ENCODE results near the gene IL22RA1. TPM values are rescaled to one million over a fixed set of nuclear protein-coding genes. Genes with fewer than 3 reads are reported as not detected.
A peak's percentile ranks its signal among the peaks of the same experiment; 100 is the strongest.

IL22RA1 gene
- total and polyA plus RNA-seq, 9 of the 15 experiments (the other 6 are each of a cell fraction or from before 2014, with no cell fraction given), result not detected

GRCh38 chr1:24130385-24130784 is 12.6 kb downstream of the IL22RA1 start:
- FAIRE-seq (no peak), DNase-seq (ENCODE audit: extremely low read depth in 1 of 4, low spot score in 3 of 4) (no peak), ATAC-seq (no peak)
- H3K9me3 ChIP-seq (replicated peaks; ENCODE audit: control insufficient read depth, insufficient read depth, low read depth, low read length), result no peaks in the 10 kb centered on the region
- 0% methylated on average over 3 of the region's 3 CpGs for WGBS (ENCODE audit: insufficient coverage, low coverage, missing lambda C conversion rate)
- H3K9ac ChIP-seq (ENCODE audit: insufficient read depth in 1 of 2, low read depth in 2 of 2, low read length in 2 of 2), result no peak overlapping the region
- no peaks in the 10 kb centered on the region for H4K20me1 ChIP-seq (replicated peaks; ENCODE audit: control insufficient read depth, insufficient read depth, low read length)
- H3K36me3 ChIP-seq (ENCODE audit: control insufficient read depth, insufficient read depth, low read length), result no peaks in the 10 kb centered on the region
- ChIA-PET POLR2A (no interaction called here), CTCF (ENCODE audit: low intra/inter-chr PET ratio) (interaction anchor here (0.7 kb wide), 1 partner anchor 830 kb away, joined by 3 read pairs; no protein-coding TSS in a partner anchor)
- peaks cover 14 to 19% of the 10 kb centered on the region in 2 experiments; a peak in 4 of 5 replicates for H3K27me3 ChIP-seq (ENCODE audit: control insufficient read depth in 2 of 2, insufficient read depth in 2 of 2, low read length in 2 of 2)
- no TSS peak for BruUV-seq (replicated peaks)
- no peak for TF ChIP-seq BRD9 (IDR thresholded peaks at IDR 0.05; ENCODE audit: low read depth, partially characterized antibody)
- TF ChIP-seq NFIC (IDR thresholded peaks at IDR 0.05), result 0 out of 2 replicates have a peak, but pooled peaks have one; percentile 5
- no peak overlapping the region for H3K4me3 ChIP-seq
- no peak overlapping the region for H2AFZ ChIP-seq (ENCODE audit: low read depth, low read length)
- no peaks in the 10 kb centered on the region for H3K9me1 ChIP-seq (ENCODE audit: control insufficient read depth, insufficient read depth, low read length)
- H3K4me1 ChIP-seq (replicated peaks in 1 of 2; ENCODE audit: control insufficient read depth in 2 of 2, insufficient read depth in 2 of 2, low read length in 2 of 2), result no peaks in the 10 kb centered on the region
- no peaks in the 10 kb centered on the region for H3K79me2 ChIP-seq (ENCODE audit: control insufficient read depth, insufficient read depth, low read length)
- H3K4me2 ChIP-seq (ENCODE audit: insufficient read depth, low read length), result no peak overlapping the region
- H3K27ac ChIP-seq (ENCODE audit: extremely low read depth, low read depth, low read length), result no peak overlapping the region
- in situ Hi-C loops (cut with MboI), result no loop called here
- intact Hi-C loops (cut with micrococcal nuclease), result no loop called here

GRCh38 chr1:24127801-24128363 is 15.1 kb downstream of the IL22RA1 start:
- H4K20me1 ChIP-seq (replicated peaks; ENCODE audit: control insufficient read depth, insufficient read depth, low read length), result peaks cover 3% of the 10 kb centered on the region; the same call in 1 of the 2 replicates
- H3K9me3 ChIP-seq (replicated peaks; ENCODE audit: control insufficient read depth, insufficient read depth, low read depth, low read length), result no peaks in the 10 kb centered on the region
- in situ Hi-C loops (cut with MboI), result no loop called here
- ChIA-PET POLR2A (no interaction called here), CTCF (ENCODE audit: low intra/inter-chr PET ratio) (no interaction called here)
- no peaks in the 10 kb centered on the region for H3K4me1 ChIP-seq (replicated peaks in 1 of 2; ENCODE audit: control insufficient read depth in 2 of 2, insufficient read depth in 2 of 2, low read length in 2 of 2)
- H3K4me2 ChIP-seq (ENCODE audit: insufficient read depth, low read length), result no peak overlapping the region
- no peak overlapping the region for H2AFZ ChIP-seq (ENCODE audit: low read depth, low read length)
- no peaks in the 10 kb centered on the region for H3K9me1 ChIP-seq (ENCODE audit: control insufficient read depth, insufficient read depth, low read length)
- ATAC-seq (no peak), DNase-seq (ENCODE audit: extremely low read depth in 1 of 4, low spot score in 3 of 4) (no peak), FAIRE-seq (no peak)
- peaks cover 6 to 21% of the 10 kb centered on the region in 2 experiments; a peak in 4 of 5 replicates for H3K27me3 ChIP-seq (ENCODE audit: control insufficient read depth in 2 of 2, insufficient read depth in 2 of 2, low read length in 2 of 2)
- H3K4me3 ChIP-seq, result no peak overlapping the region
- H3K9ac ChIP-seq (ENCODE audit: insufficient read depth in 1 of 2, low read depth in 2 of 2, low read length in 2 of 2), result no peak overlapping the region
- no TSS peak for BruUV-seq (replicated peaks)
- intact Hi-C loops (cut with micrococcal nuclease), result no loop called here
- no peak for TF ChIP-seq ARNT (IDR thresholded peaks at IDR 0.05)
- TF ChIP-seq, protein P1, sequence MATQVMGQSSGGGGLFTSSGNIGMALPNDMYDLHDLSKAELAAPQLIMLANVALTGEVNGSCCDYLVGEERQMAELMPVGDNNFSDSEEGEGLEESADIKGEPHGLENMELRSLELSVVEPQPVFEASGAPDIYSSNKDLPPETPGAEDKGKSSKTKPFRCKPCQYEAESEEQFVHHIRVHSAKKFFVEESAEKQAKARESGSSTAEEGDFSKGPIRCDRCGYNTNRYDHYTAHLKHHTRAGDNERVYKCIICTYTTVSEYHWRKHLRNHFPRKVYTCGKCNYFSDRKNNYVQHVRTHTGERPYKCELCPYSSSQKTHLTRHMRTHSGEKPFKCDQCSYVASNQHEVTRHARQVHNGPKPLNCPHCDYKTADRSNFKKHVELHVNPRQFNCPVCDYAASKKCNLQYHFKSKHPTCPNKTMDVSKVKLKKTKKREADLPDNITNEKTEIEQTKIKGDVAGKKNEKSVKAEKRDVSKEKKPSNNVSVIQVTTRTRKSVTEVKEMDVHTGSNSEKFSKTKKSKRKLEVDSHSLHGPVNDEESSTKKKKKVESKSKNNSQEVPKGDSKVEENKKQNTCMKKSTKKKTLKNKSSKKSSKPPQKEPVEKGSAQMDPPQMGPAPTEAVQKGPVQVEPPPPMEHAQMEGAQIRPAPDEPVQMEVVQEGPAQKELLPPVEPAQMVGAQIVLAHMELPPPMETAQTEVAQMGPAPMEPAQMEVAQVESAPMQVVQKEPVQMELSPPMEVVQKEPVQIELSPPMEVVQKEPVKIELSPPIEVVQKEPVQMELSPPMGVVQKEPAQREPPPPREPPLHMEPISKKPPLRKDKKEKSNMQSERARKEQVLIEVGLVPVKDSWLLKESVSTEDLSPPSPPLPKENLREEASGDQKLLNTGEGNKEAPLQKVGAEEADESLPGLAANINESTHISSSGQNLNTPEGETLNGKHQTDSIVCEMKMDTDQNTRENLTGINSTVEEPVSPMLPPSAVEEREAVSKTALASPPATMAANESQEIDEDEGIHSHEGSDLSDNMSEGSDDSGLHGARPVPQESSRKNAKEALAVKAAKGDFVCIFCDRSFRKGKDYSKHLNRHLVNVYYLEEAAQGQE (IDR thresholded peaks at IDR 0.05; ENCODE audit: borderline replicate concordance), result peak; percentile 29; the same call in 1 of the 2 replicates
- TF ChIP-seq, protein P1 (CRISPR knock-in tag; IDR thresholded peaks at IDR 0.05; ENCODE audit: low read depth), result no peak
- H3K79me2 ChIP-seq (ENCODE audit: control insufficient read depth, insufficient read depth, low read length), result no peaks in the 10 kb centered on the region
- H3K36me3 ChIP-seq (ENCODE audit: control insufficient read depth, insufficient read depth, low read length), result no peaks in the 10 kb centered on the region
- WGBS (ENCODE audit: insufficient coverage, low coverage, missing lambda C conversion rate), result 4% methylated on average over 7 of the region's 7 CpGs
- no peak overlapping the region for H3K27ac ChIP-seq (ENCODE audit: extremely low read depth, low read depth, low read length)

Measured in K562 (cell line).